Epithelial cell of proximal tubule (primary cell): Measurements from ENCODE around the gene ADAR. TPM values are rescaled to one million over a fixed set of nuclear protein-coding genes. Genes with fewer than 3 reads are reported as not detected.

Experiments used
- DNase-seq: peaks from one replicate; pipeline ENCODE4 v3.0.0-alpha.2; 2011; ENCODE audit warnings: low read depth
- H3K4me3 ChIP-seq: 2 replicates; pipeline ENCODE4 v1.5.1; 2011; ENCODE audit warnings: low read depth, mild to moderate bottlenecking, low read length
- CTCF ChIP-seq: conservative IDR thresholded peaks from 2 replicates; pipeline ENCODE4 v1.5.1; 2012; ENCODE audit warnings: low read depth, mild to moderate bottlenecking, low read length
- total RNA-seq: library from RNA; depleted of rRNA; stranded (reverse); fragments of >200 nt; gene quantifications from 2 replicates; pipeline ENCODE4 v1.2.3, GENCODE V29; 2015

Gene ADAR
- total RNA-seq, 1 donor from 2014 or later, result 63.4 TPM

GRCh38 chr1:154607106-154607608, 829 bp downstream of the ADAR start:
- DNase-seq, result peak; percentile 26
- H3K4me3 ChIP-seq, result peak overlapping the region; percentile 66
- TF ChIP-seq CTCF, result no peak

GRCh38 chr1:154605534-154605933, 2.5 kb downstream of the ADAR start:
- no peak for TF ChIP-seq CTCF
- no peak overlapping the region for H3K4me3 ChIP-seq
- no peak for DNase-seq

GRCh38 chr1:154603317-154603716, 4.7 kb downstream of the ADAR start:
- no peak overlapping the region for H3K4me3 ChIP-seq
- TF ChIP-seq CTCF, result no peak
- no peak for DNase-seq

- no peak for TF ChIP-seq CTCF
- DNase-seq, result no peak
These were observed 8.3 kb downstream of the ADAR start for GRCh38 chr1:154599658-154600057.

GRCh38 chr1:154598871-154599635, 8.9 kb downstream of the ADAR start:
- no peak for TF ChIP-seq CTCF
- no peak overlapping the region for H3K4me3 ChIP-seq
- DNase-seq, result no peak

More at GRCh38 chr1:154599658-154600057, 8.3 kb downstream of the ADAR start:
- H3K4me3 ChIP-seq, result no peak overlapping the region

- no peak for TF ChIP-seq CTCF
- DNase-seq, result no peak
These were observed 12.4 kb downstream of the ADAR start for GRCh38 chr1:154595621-154596020.

GRCh38 chr1:154594811-154595210, 13.2 kb downstream of the ADAR start:
- no peak overlapping the region for H3K4me3 ChIP-seq
- TF ChIP-seq CTCF, result no peak
- no peak for DNase-seq

More at GRCh38 chr1:154595621-154596020, 12.4 kb downstream of the ADAR start:
- H3K4me3 ChIP-seq, result no peak overlapping the region
